HepG2 (cell line): ENCODE results near the gene WIPF2. TPM values are rescaled to one million over a fixed set of nuclear protein-coding genes. Genes with fewer than 3 reads are reported as not detected.
A peak's percentile ranks its signal among the peaks of the same experiment; 100 is the strongest.

ENCODE experiments used
- ARID2 ChIP-seq: sonication (generic); formaldehyde crosslinking; IDR thresholded peaks from 2 replicates; pipeline ENCODE4 v1.8.1; 2022; ENCODE audit warnings: mild to moderate bottlenecking, missing genetic modification reagents, borderline replicate concordance
- CBFB ChIP-seq: sonication (generic); formaldehyde crosslinking; IDR thresholded peaks from 2 replicates; pipeline ENCODE4 v1.4.0; 2020; ENCODE audit warnings: missing genetic modification reagents
- CBX2 ChIP-seq, 2 experiments: fragments of 200-600 bp in 1 of 2; sonication (generic); formaldehyde crosslinking in 1 of 2; IDR thresholded peaks; 2 replicates each; pipeline versions ENCODE4 v1.7.0 to v1.8.1; 2018 to 2022; ENCODE audit warnings: low read depth in 2 of 2, low read length in 1 of 2, mild to moderate bottlenecking in 1 of 2, missing genetic modification reagents in 1 of 2
- DMTF1 ChIP-seq: sonication (generic); formaldehyde crosslinking; IDR thresholded peaks from 2 replicates; pipeline ENCODE4 v1.4.0; 2020; ENCODE audit warnings: mild to moderate bottlenecking, missing genetic modification reagents
- ELK4 ChIP-seq: sonication (generic); formaldehyde crosslinking; IDR thresholded peaks from 2 replicates; pipeline ENCODE4 v1.9.0; 2021; ENCODE audit warnings: missing genetic modification reagents, borderline replicate concordance
- GATAD1 ChIP-seq: IDR thresholded peaks from 2 replicates; pipeline ENCODE4 v1.6.1; 2016; ENCODE audit warnings: missing genetic modification reagents, missing compliant biosample characterization
- GTF2F1 ChIP-seq: fragments of 150-350 bp; IDR thresholded peaks from 2 replicates; pipeline ENCODE4 v1.6.1; 2014; ENCODE audit warnings: low read length
- NCOA2 ChIP-seq: sonication (generic); formaldehyde crosslinking; IDR thresholded peaks from 2 replicates; pipeline ENCODE4 v1.8.0; 2022; ENCODE audit warnings: inconsistent platforms
- SMARCC2 ChIP-seq: fragments of 450-650 bp; IDR thresholded peaks from 2 replicates; pipeline ENCODE4 v1.6.1; 2017; ENCODE audit warnings: antibody characterized with exemption, mild to moderate bottlenecking
- TFE3 ChIP-seq: IDR thresholded peaks from 2 replicates; pipeline ENCODE4 v1.6.1; 2016
- UBTF ChIP-seq: sonication (generic); formaldehyde crosslinking; IDR thresholded peaks from 2 replicates; pipeline ENCODE4 v1.4.0; 2020; ENCODE audit warnings: mild to moderate bottlenecking, missing genetic modification reagents
- ZIK1 ChIP-seq: sonication (generic); formaldehyde crosslinking; IDR thresholded peaks from 2 replicates; pipeline ENCODE4 v1.5.0; 2020; ENCODE audit warnings: mild to moderate bottlenecking, low read depth, missing genetic modification reagents, borderline replicate concordance
- ZNF235 ChIP-seq: sonication (generic); formaldehyde crosslinking; IDR thresholded peaks from 2 replicates; pipeline ENCODE4 v1.8.1; 2023; ENCODE audit warnings: mild to moderate bottlenecking, missing genetic modification reagents, borderline replicate concordance
- ZNF7 ChIP-seq: IDR thresholded peaks from 2 replicates; pipeline ENCODE4 v1.6.1; 2016; ENCODE audit warnings: missing biosample characterization, missing genetic modification reagents
- ZNF878 ChIP-seq: sonication (generic); formaldehyde crosslinking; IDR thresholded peaks from 2 replicates; pipeline ENCODE4 v1.8.1; 2023; ENCODE audit warnings: mild to moderate bottlenecking, missing genetic modification reagents, moderate library complexity
- polyA plus RNA-seq, 8 experiments: library from polyadenylated mRNA; depleted of rRNA in 3 of 8; stranded (reverse) in 7 of 8; unstranded in 1 of 8; fragments of >200 nt; fragmentation: Illumina TruSeq in 4 of 8; extraction: Trizol in 4 of 8; gene quantifications; 2 replicates each; pipeline versions ENCODE4 v1.2.1 to v1.2.3, GENCODE V29; 2011 to 2016; ENCODE audit warnings: low read depth in 4 of 8, missing spikeins in 1 of 8, mixed read lengths in 1 of 8; ENCODE audit not compliant: insufficient read depth in 1 of 8
- total RNA-seq, 5 experiments: library from RNA; depleted of rRNA; stranded (reverse); fragments of >200 nt; fragmentation: Illumina TruSeq; extraction: Trizol; gene quantifications; 2 replicates each; pipeline ENCODE4 v1.2.3, GENCODE V29; 2016; ENCODE audit warnings: low read depth in 1 of 5
- TF ChIP-seq, protein P1 (sequence below): sonication (generic); formaldehyde crosslinking; IDR thresholded peaks from 2 replicates; pipeline ENCODE4 v1.4.0; 2020; ENCODE audit warnings: missing genetic modification reagents, mild to moderate bottlenecking, borderline replicate concordance

Gene WIPF2
- total and polyA plus RNA-seq, 2 of the 13 experiments (the other 11 are each of a cell fraction or from before 2014, with no cell fraction given): 7.2 to 10.8 TPM

- TF ChIP-seq ZNF878 (CRISPR knock-in tag) (peak; percentile 77), ZNF235 (CRISPR knock-in tag) (0 out of 2 replicates have a peak, but pooled peaks have one; percentile 74), ELK4 (CRISPR knock-in tag) (no peak), ARID2 (no peak), ZNF7 (peak; percentile 22; the same call in 1 of the 2 replicates), NCOA2 (CRISPR knock-in tag) (0 out of 2 replicates have a peak, but pooled peaks have one; percentile 27), ZIK1 (peak; percentile 52; the same call in 1 of the 2 replicates), DMTF1 (CRISPR knock-in tag) (no peak), TFE3 (CRISPR knock-in tag) (peak; percentile 93), GTF2F1 (no peak), CBFB (peak; percentile 37; the same call in 1 of the 2 replicates), GATAD1 (peak; percentile 66; the same call in 1 of the 2 replicates), UBTF (CRISPR knock-in tag) (peak; percentile 50), SMARCC2 (no peak), CBX2 (IDR thresholded peaks at IDR 0.05; ENCODE audit: low read depth, low read length) (no peak), CBX2 (CRISPR knock-in tag; IDR thresholded peaks at IDR 0.05; ENCODE audit: low read depth) (no peak)
- TF ChIP-seq, protein P1, sequence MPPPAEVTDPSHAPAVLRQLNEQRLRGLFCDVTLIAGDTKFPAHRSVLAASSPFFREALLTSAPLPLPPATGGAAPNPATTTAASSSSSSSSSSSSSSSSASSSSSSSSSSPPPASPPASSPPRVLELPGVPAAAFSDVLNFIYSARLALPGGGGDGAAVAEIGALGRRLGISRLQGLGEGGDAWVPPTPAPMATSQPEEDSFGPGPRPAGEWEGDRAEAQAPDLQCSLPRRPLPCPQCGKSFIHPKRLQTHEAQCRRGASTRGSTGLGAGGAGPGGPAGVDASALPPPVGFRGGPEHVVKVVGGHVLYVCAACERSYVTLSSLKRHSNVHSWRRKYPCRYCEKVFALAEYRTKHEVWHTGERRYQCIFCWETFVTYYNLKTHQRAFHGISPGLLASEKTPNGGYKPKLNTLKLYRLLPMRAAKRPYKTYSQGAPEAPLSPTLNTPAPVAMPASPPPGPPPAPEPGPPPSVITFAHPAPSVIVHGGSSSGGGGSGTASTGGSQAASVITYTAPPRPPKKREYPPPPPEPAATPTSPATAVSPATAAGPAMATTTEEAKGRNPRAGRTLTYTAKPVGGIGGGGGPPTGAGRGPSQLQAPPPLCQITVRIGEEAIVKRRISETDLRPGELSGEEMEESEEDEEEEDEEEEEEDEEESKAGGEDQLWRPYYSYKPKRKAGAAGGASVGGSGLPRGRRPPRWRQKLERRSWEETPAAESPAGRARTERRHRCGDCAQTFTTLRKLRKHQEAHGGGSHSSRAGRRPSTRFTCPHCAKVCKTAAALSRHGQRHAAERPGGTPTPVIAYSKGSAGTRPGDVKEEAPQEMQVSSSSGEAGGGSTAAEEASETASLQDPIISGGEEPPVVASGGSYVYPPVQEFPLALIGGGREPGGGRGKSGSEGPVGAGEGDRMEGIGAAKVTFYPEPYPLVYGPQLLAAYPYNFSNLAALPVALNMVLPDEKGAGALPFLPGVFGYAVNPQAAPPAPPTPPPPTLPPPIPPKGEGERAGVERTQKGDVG (CRISPR knock-in tag): no peak; the same call in 1 of the 2 replicates
Measured at GRCh38 chr17:40317880-40318829, 99.1 kb downstream of the WIPF2 start (continued).
